Testis (tissue), 3 donors: ENCODE data around the gene SPATA33. TPM values are rescaled to one million over a fixed set of nuclear protein-coding genes. Genes with fewer than 3 reads are reported as not detected.
A peak's percentile ranks its signal among the peaks of the same experiment; 100 is the strongest.
"Not testable (repeated sequence)": the region's sequence is repeated elsewhere in the genome, so short reads cannot be mapped to it uniquely, and the experiment has no call there.

Experiments used
- DNase-seq: peaks from one replicate; pipeline ENCODE4 v3.0.0-alpha.2; 2019
- H3K27ac ChIP-seq, 2 donors: fragments of 200-600 bp; sonication (generic); one replicate each; pipeline ENCODE4 v1.5.1; 2019
- H3K27me3 ChIP-seq: fragments of 200-600 bp; sonication (generic); one replicate; pipeline ENCODE4 v1.5.1; 2019
- H3K36me3 ChIP-seq: fragments of 200-600 bp; sonication (generic); one replicate; pipeline ENCODE4 v1.5.1; 2017; ENCODE audit warnings: low read depth; ENCODE audit errors: missing control alignments
- H3K4me1 ChIP-seq: fragments of 200-600 bp; sonication (generic); one replicate; pipeline ENCODE4 v1.5.1; 2019
- H3K4me3 ChIP-seq, 2 donors: fragments of 200-600 bp; sonication (generic); one replicate each; pipeline ENCODE4 v1.5.1; 2017 to 2019
- H3K9me3 ChIP-seq: fragments of 200-600 bp; sonication (generic); one replicate; pipeline ENCODE4 v1.5.1; 2017
- CTCF ChIP-seq, 3 experiments: fragments of 450-650 bp in 2 of 3; fragments of 200-600 bp in 1 of 3; sonication (generic) in 1 of 3; IDR thresholded peaks; one replicate each; pipeline ENCODE4 v1.5.1; 2016 to 2019; ENCODE audit warnings: antibody characterized with exemption in 3 of 3, mild to moderate bottlenecking in 2 of 3, moderate library complexity in 1 of 3
- POLR2A ChIP-seq: fragments of 450-650 bp; IDR thresholded peaks from one replicate; pipeline ENCODE4 v1.6.1; 2017; ENCODE audit warnings: antibody characterized with exemption, mild to moderate bottlenecking, moderate library complexity
- WGBS, 2 donors: methylation state at CpG; one replicate each; pipeline ENCODE4 v1.1.5; 2018; 5-methylcytosine and 5-hydroxymethylcytosine counted together
- intact Hi-C: fragments of 100-400 bp; cut with DNase I; formaldehyde crosslinking; loops from one replicate; pipeline ENCODE4 v1.15.1; 2023; ENCODE audit warnings: low total_unique reads
- polyA plus RNA-seq: library from polyadenylated mRNA; stranded (reverse); fragments of 350-450 nt; fragmentation: Illumina TruSeq; extraction: RNeasy Lipid Tissue Mini Kit (QIAGEN cat#74804); gene quantifications from one replicate; pipeline ENCODE4 v1.2.3, GENCODE V29; 2014; ENCODE audit warnings: low read depth, low replicate concordance; ENCODE audit not compliant: insufficient read depth
- total RNA-seq, 2 donors: library from RNA; depleted of rRNA; stranded (reverse); fragments of >200 nt; gene quantifications; one replicate each; pipeline ENCODE4 v1.2.3, GENCODE V29; 2016

SPATA33 gene
- total and polyA plus RNA-seq, 3 donors from 2014 or later, result 45.8 to 201 (median 85.0) TPM

DNA sequence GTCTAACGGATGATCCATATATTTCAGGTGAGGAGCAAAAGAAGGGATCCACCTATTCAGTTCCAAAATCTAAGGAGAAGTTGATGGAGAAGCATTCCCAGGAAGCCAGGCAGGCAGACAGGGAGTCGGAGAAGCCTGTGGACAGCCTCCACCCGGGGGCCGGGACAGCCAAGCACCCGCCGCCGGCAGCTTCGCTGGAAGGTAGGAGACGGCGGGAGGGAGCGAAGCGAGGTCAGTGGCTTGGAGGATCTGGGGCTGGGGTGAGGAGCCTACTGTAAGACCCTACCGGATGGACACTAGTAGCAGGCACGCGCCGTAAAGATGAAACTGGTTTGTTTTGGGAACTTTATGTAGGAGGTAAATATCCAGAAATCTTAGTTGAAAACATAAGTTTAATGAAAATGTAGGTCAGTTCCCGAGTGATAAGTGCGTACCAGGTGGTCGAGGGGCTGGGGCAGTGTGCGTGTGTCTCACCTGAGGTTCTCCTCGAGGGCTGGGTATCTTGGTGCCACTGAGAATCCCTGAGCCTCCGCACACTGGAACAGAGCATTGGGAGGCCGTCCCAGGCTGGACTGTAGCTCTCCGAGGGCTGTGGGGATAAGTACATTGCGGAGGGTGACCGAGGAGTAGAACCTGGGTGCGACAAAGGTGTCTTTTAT lies 714 bp downstream of the SPATA33 start:
- TF ChIP-seq CTCF (IDR thresholded peaks at IDR 0.05) (no peak), POLR2A (no peak)
- Histone ChIP-seq H3K4me3 (peak overlapping the region; percentile 94 to 98), H3K27me3 (no peaks in the 10 kb centered on the region), H3K9me3 (no peaks in the 10 kb centered on the region), H3K4me1 (peaks cover 13% of the 10 kb centered on the region), H3K27ac (peak overlapping the region; percentile 67 to 71), H3K36me3 (no peaks in the 10 kb centered on the region)
- no peak for DNase-seq
- intact Hi-C loops, result no loop called here
- WGBS, 2 donors, result 11 to 14% methylated on average over 27 of the region's 27 CpGs

GRCh38 chr16:89660146-89660545 lies 2.5 kb downstream of the SPATA33 start:
- TF ChIP-seq POLR2A (no peak), CTCF (IDR thresholded peaks at IDR 0.05) (no peak)
- intact Hi-C loops, result no loop called here
- Histone ChIP-seq H3K27me3 (no peaks in the 10 kb centered on the region), H3K4me3 (no peak overlapping the region), H3K36me3 (no peaks in the 10 kb centered on the region), H3K4me1 (peaks cover 13% of the 10 kb centered on the region), H3K27ac (no peak overlapping the region), H3K9me3 (no peaks in the 10 kb centered on the region)
- 86 to 95% methylated on average over 7 of the region's 7 CpGs for WGBS, 2 donors
- DNase-seq, result no peak

DNA sequence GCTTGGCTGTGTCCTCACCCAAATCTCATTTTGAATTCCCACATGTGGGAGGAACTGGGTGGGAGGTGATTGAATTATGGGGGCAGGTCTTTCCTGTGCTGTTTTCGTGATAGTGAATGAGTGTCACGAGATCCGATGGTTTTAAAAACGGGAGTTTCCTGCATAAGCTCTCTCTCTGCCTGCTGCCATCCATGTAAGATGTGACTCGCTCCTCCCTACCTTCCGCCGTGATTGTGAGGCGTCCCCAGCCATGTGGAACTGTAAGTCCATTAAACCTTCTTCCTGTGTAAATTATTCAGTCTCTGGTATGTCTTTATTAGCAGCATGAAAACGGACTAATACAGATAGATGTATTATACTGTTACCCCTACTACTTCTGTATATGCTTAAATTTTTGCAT lies 3.6 kb downstream of the SPATA33 start:
- intact Hi-C loops, result no loop called here
- H3K4me3 ChIP-seq, result no peak overlapping the region
- TF ChIP-seq POLR2A, result no peak
- TF ChIP-seq CTCF (IDR thresholded peaks at IDR 0.05), result no peak
- no peaks in the 10 kb centered on the region for H3K27me3 ChIP-seq
- DNase-seq, result no peak
- peaks cover 13% of the 10 kb centered on the region for H3K4me1 ChIP-seq
- no peak overlapping the region for H3K27ac ChIP-seq
- 89 to 90% methylated on average over 9 of the region's 9 CpGs for WGBS, 2 donors
- H3K9me3 ChIP-seq, result no peaks in the 10 kb centered on the region
- no peaks in the 10 kb centered on the region for H3K36me3 ChIP-seq

GRCh38 chr16:89664238-89664637 lies 6.6 kb downstream of the SPATA33 start:
- WGBS, 2 donors, result 73 to 79% methylated on average over 11 of the region's 11 CpGs
- intact Hi-C loops, H3K36me3 ChIP-seq: not testable (repeated sequence)

GRCh38 chr16:89667000-89667399 lies 9.4 kb downstream of the SPATA33 start:
- WGBS, 2 donors, result 57 to 59% methylated on average over 4 to 7 of the region's 7 CpGs
- peak; percentile 46 for DNase-seq
- not testable (repeated sequence) for H3K36me3 ChIP-seq

More at GRCh38 chr16:89664238-89664637, 6.6 kb downstream of the SPATA33 start:
- H3K4me3 ChIP-seq, H3K4me1 ChIP-seq, H3K27me3 ChIP-seq, H3K27ac ChIP-seq, H3K9me3 ChIP-seq, DNase-seq: not testable (repeated sequence)

More at GRCh38 chr16:89667000-89667399, 9.4 kb downstream of the SPATA33 start:
- H3K9me3 ChIP-seq, H3K27ac ChIP-seq, H3K27me3 ChIP-seq, H3K4me3 ChIP-seq, H3K4me1 ChIP-seq, intact Hi-C loops: not testable (repeated sequence)
- peak in 1 of 3 experiments; percentile 34 for TF ChIP-seq CTCF (IDR thresholded peaks at IDR 0.05)
